AG04450 (cell line): ENCODE measurements around the gene SOX21. TPM values are rescaled to one million over a fixed set of nuclear protein-coding genes. Genes with fewer than 3 reads are reported as not detected.

Experiments used
- CTCF ChIA-PET: fragments of 300-600, 350-600 bp; formaldehyde crosslinking; extraction: SDS; loops from one replicate; lab custom pipeline; 2022; ENCODE audit warnings: antibody characterized with exemption, inconsistent platforms; lab: Charles Lee
- POLR2A ChIA-PET: fragments of 350-600 bp; formaldehyde crosslinking; extraction: SDS; loops from one replicate; lab custom pipeline; 2021; ENCODE audit warnings: antibody characterized with exemption, inconsistent platforms; lab: Yijun Ruan, JAX
- DNase-seq: peaks from one replicate; pipeline ENCODE4 v3.0.0-alpha.2; 2011; ENCODE audit warnings: low read depth, low spot score
- H3K27ac ChIP-seq: one replicate; pipeline ENCODE4 v1.5.1; 2012; ENCODE audit warnings: low read depth, low read length, control low read depth
- H3K27me3 ChIP-seq: one replicate; pipeline ENCODE4 v1.6.0; 2012; ENCODE audit warnings: low read length; ENCODE audit not compliant: control insufficient read depth, insufficient read depth
- H3K4me3 ChIP-seq: 2 replicates; pipeline ENCODE4 v1.5.1; 2011; ENCODE audit warnings: mild to moderate bottlenecking, low read depth, low read length, control low read depth
- H3K9me3 ChIP-seq: 2 replicates; pipeline ENCODE4 v1.5.1; 2012; ENCODE audit warnings: low read length; ENCODE audit not compliant: control insufficient read depth, insufficient read depth
- CTCF ChIP-seq: IDR thresholded peaks from 2 replicates; pipeline ENCODE4 v1.5.1; 2011; ENCODE audit warnings: low read depth, low read length, control low read depth, inconsistent platforms
- polyA plus RNA-seq: library from polyadenylated mRNA; depleted of rRNA; stranded (reverse); fragments of >200 nt; gene quantifications from 2 replicates; pipeline ENCODE4 v1.2.3, GENCODE V29; 2011

Gene SOX21
- polyA plus RNA-seq, 1 experiment, result not detected

GRCh38 chr13:94706101-94706842 lies 6.1 kb downstream of the SOX21 start:
- Histone ChIP-seq H3K27ac (no peak overlapping the region), H3K9me3 (peaks cover 24% of the 10 kb centered on the region; the same call in 1 of the 2 replicates), H3K4me3 (no peak overlapping the region), H3K27me3 (peaks cover 91% of the 10 kb centered on the region)
- POLR2A ChIA-PET, result no interaction called here
- no peak for TF ChIP-seq CTCF
- DNase-seq, result no peak
- CTCF ChIA-PET, result no interaction called here

DNA sequence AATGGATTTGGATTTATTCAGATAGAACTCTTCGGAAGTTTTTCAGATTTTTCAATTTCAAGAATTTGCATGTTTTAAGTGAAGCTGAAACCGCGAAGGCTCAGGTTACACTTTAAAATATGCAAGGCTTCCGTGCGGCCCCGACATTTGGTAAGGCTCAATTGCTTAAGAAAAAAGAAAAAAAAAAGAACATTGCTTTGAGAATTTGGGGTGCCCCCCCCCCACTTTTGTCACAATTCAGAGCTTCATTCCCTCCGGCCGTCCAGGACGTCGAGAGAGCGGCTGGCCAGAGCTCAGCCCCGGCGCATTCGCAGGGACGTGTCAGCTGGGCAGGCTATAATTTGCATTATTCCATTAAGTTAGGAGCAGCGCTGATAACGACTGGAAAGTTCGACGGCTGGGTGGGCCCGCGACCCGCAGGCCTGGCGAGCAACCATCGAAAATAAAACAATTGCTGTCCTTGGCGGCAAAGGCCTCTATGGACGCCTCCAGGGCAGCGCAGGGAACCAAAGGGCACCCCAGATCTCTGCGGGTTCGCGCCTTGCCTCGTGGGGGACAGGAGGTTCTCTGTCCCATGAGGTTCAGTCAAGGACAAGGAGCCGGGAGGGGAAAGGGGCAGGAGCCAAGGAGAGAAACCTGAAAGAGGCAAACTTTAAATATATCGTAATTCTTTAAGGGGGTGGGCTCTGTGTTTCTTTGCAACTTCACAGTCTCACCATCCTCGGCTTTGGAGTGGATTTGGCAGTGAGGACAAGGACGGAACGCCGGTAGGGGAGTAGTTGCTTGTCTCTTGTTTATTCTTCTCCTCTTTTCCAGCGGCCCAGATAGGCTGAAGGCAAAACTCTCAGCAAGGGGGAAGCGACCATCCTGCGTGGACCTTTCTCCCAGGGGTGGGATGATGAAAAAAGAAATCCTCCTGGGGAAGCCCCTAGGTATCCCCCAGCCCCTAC lies 7.0 kb downstream of the SOX21 start:
- no peak overlapping the region for H3K4me3 ChIP-seq
- no peak for DNase-seq
- CTCF ChIA-PET, result interaction anchor here (1.7 kb wide), 1 partner anchor 31 kb away, joined by 4 read pairs; no protein-coding TSS in a partner anchor
- no peak overlapping the region for H3K27ac ChIP-seq
- POLR2A ChIA-PET, result no interaction called here
- peaks cover 21% of the 10 kb centered on the region; the same call in 1 of the 2 replicates for H3K9me3 ChIP-seq
- no peak for TF ChIP-seq CTCF
- peaks cover 94% of the 10 kb centered on the region for H3K27me3 ChIP-seq

DNA sequence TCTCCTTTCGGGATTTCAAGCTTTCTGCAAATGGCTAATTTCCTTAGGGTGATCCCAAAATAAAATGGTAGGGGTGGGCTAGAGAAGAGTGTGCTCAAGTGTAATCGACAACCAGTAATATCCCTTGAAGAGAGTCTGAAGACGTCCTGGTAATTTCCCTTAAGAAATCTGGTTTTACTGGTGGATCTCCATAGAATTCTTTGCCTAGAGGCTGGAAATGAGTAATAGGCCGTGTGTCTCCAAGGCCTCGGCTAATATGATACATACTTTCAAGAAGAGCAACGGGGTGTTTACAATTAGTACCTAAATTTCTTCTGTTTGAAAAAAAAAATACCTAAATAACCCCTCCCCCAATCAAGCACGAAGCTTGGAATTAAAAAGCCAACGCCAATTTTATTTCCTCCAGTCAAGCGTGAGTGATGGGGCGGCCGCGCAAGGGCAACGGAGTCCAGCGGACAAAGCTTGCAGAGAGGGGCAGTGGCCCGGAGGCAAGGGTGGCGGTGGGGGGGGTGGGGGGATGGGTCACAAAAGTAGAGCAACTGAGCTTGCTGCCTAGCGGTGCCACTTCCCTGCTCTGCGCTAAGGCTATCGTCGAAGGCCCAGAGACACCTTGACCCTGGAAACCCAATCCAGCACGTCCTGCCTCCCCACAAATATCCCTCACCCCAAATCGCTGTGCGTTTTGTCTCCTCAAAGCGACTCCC lies 7.8 kb downstream of the SOX21 start:
- ChIA-PET CTCF (interaction anchor here (0.9 to 1.7 kb wide), 2 partner anchors 14 to 30 kb away, joined by 4 read pairs; no protein-coding TSS in a partner anchor), POLR2A (no interaction called here)
- Histone ChIP-seq H3K27me3 (peaks cover 97% of the 10 kb centered on the region), H3K4me3 (no peak overlapping the region), H3K9me3 (peaks cover 21% of the 10 kb centered on the region; the same call in 1 of the 2 replicates), H3K27ac (no peak overlapping the region)
- DNase-seq, result no peak
- no peak for TF ChIP-seq CTCF

- ChIA-PET POLR2A (no interaction called here), CTCF (interaction anchor here (0.9 to 1.7 kb wide), 2 partner anchors 13 to 29 kb away, joined by 4 read pairs; no protein-coding TSS in a partner anchor)
- H3K27me3 ChIP-seq, result peaks cover 95% of the 10 kb centered on the region
- H3K4me3 ChIP-seq, result no peak overlapping the region
- peaks cover 21% of the 10 kb centered on the region; the same call in 1 of the 2 replicates for H3K9me3 ChIP-seq
- DNase-seq, result no peak
- no peak overlapping the region for H3K27ac ChIP-seq
- no peak for TF ChIP-seq CTCF
These were observed 8.5 kb downstream of the SOX21 start for GRCh38 chr13:94703721-94704314.
